Measurements from ENCODE around the gene CREBRF. TPM values are rescaled to one million over a fixed set of nuclear protein-coding genes. Genes with fewer than 3 reads are reported as not detected.
"Not testable (repeated sequence)": the region's sequence is repeated elsewhere in the genome, so short reads cannot be mapped to it uniquely, and the experiment has no call there.

Gene CREBRF
- polyA plus RNA-seq, 1 experiment, result 11.2 TPM

DNA sequence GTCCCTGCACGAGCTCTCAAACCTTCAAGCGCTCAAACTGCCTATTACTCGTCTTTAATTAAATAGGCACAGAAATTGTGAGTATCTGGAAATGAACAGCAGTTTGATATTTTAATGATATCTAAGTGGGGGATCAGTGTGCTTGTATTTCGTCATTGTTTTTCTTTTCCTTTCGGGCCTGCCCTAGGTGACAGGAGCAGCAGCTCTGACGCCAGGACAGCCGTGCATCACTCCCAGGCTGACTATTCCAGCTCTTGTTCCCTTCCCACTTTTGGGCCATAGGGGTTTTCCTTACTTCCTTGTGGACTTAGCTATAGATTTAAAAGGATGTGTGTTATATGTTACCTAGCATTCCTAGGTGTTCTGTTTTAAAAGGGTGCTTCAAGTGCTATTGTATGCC, 97.7 kb downstream of the CREBRF start:
- ChIA-PET POLR2A (no interaction called here), CTCF (interaction anchor here (2.6 kb wide), 1 partner anchor 9 kb away, joined by 7 read pairs; the partner anchor contains the start of gene BNIP1)
- no peak for DNase-seq (ENCODE audit: low read depth)
- Histone ChIP-seq H3K36me3 (ENCODE audit: control insufficient read depth, insufficient read depth, low read length) (peaks cover 7% of the 10 kb centered on the region), H3K27me3 (ENCODE audit: control insufficient read depth, insufficient read depth, low read length) (no peaks in the 10 kb centered on the region), H3K4me3 (ENCODE audit: low read depth, low read length) (no peak overlapping the region)
- TF ChIP-seq, protein P1, sequence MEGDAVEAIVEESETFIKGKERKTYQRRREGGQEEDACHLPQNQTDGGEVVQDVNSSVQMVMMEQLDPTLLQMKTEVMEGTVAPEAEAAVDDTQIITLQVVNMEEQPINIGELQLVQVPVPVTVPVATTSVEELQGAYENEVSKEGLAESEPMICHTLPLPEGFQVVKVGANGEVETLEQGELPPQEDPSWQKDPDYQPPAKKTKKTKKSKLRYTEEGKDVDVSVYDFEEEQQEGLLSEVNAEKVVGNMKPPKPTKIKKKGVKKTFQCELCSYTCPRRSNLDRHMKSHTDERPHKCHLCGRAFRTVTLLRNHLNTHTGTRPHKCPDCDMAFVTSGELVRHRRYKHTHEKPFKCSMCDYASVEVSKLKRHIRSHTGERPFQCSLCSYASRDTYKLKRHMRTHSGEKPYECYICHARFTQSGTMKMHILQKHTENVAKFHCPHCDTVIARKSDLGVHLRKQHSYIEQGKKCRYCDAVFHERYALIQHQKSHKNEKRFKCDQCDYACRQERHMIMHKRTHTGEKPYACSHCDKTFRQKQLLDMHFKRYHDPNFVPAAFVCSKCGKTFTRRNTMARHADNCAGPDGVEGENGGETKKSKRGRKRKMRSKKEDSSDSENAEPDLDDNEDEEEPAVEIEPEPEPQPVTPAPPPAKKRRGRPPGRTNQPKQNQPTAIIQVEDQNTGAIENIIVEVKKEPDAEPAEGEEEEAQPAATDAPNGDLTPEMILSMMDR (IDR thresholded peaks at IDR 0.05; ENCODE audit: insufficient read depth, low read depth, low read length), result no peak

DNA sequence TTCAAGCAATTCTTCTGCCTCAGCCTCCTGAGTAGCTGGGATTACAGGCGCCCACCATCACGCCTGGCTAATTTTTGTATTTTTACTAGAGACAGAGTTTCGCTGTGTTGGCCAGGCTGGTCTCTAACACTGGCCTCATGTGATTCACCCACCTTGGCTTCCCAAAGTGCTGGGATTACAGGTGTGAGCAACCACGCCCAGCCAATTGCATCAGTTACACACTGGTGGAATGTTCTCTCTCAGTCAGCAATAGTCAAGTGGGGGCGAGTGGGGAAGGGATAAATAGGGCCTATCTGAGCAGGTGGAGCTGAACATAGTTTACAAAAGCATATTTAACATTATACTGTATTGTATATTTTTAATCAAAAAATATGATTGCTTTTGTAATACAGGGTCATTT, 98.5 kb downstream of the CREBRF start:
- H3K27me3 ChIP-seq (ENCODE audit: control insufficient read depth, insufficient read depth, low read length); DNase-seq (ENCODE audit: low read depth); H3K36me3 ChIP-seq (ENCODE audit: control insufficient read depth, insufficient read depth, low read length); POLR2A ChIA-PET; H3K4me3 ChIP-seq (ENCODE audit: low read depth, low read length): not testable (repeated sequence)
- CTCF ChIA-PET, result interaction anchor here (0.5 to 2.6 kb wide), 2 partner anchors 10 to 77 kb away, joined by 4 to 7 read pairs; partner anchors contain the start of gene BNIP1

GRCh38 chr5:173155912-173156311, 99.8 kb downstream of the CREBRF start:
- Histone ChIP-seq H3K36me3 (ENCODE audit: control insufficient read depth, insufficient read depth, low read length) (peaks cover 12% of the 10 kb centered on the region), H3K4me3 (ENCODE audit: low read depth, low read length) (no peak overlapping the region), H3K27me3 (ENCODE audit: control insufficient read depth, insufficient read depth, low read length) (no peaks in the 10 kb centered on the region)
- DNase-seq (ENCODE audit: low read depth), result no peak
- ChIA-PET POLR2A (no interaction called here), CTCF (interaction anchor here (1.2 to 2.6 kb wide), 2 partner anchors 11 to 677 kb away, joined by 3 to 7 read pairs; partner anchors contain the start of gene BNIP1)
- TF ChIP-seq, protein P1 (IDR thresholded peaks at IDR 0.05; ENCODE audit: insufficient read depth, low read depth, low read length), result no peak

GRCh38 chr5:173158366-173158765, 102.2 kb downstream of the CREBRF start:
- Histone ChIP-seq H3K36me3 (ENCODE audit: control insufficient read depth, insufficient read depth, low read length) (peaks cover 12% of the 10 kb centered on the region), H3K4me3 (ENCODE audit: low read depth, low read length) (no peak overlapping the region), H3K27me3 (ENCODE audit: control insufficient read depth, insufficient read depth, low read length) (no peaks in the 10 kb centered on the region)
- TF ChIP-seq, protein P1 (IDR thresholded peaks at IDR 0.05; ENCODE audit: insufficient read depth, low read depth, low read length), result no peak
- CTCF ChIA-PET, result interaction anchor here (0.6 to 1.2 kb wide), 4 partner anchors 9 to 1127 kb away, joined by 3 to 4 read pairs (median 3); no protein-coding TSS in a partner anchor
- POLR2A ChIA-PET, result no interaction called here
- no peak for DNase-seq (ENCODE audit: low read depth)

- POLR2A ChIA-PET, result no interaction called here
- no peak for DNase-seq (ENCODE audit: low read depth)
- peaks cover 13% of the 10 kb centered on the region for H3K36me3 ChIP-seq (ENCODE audit: control insufficient read depth, insufficient read depth, low read length)
Observed at GRCh38 chr5:173159256-173159655, 103.1 kb downstream of the CREBRF start.

More at GRCh38 chr5:173159256-173159655, 103.1 kb downstream of the CREBRF start:
- CTCF ChIA-PET, result interaction anchor here (1.2 kb wide), 1 partner anchor 10 kb away, joined by 3 read pairs; no protein-coding TSS in a partner anchor
- Histone ChIP-seq H3K27me3 (ENCODE audit: control insufficient read depth, insufficient read depth, low read length) (no peaks in the 10 kb centered on the region), H3K4me3 (ENCODE audit: low read depth, low read length) (no peak overlapping the region)
- TF ChIP-seq, protein P1 (IDR thresholded peaks at IDR 0.05; ENCODE audit: insufficient read depth, low read depth, low read length), result no peak

Measured in BJ (cell line).